Psoas muscle (tissue), 8 donors: ENCODE measurements around the gene TGFB2. TPM values are rescaled to one million over a fixed set of nuclear protein-coding genes. Genes with fewer than 3 reads are reported as not detected.

Experiments used
- ATAC-seq, 4 donors: fragments of 200-7000 bp; cut with Tn5 transposase; one replicate each; pipeline ENCODE4 v1.9.1; 2020; ENCODE audit warnings: moderate library complexity in 3 of 4, mild to moderate bottlenecking in 2 of 4
- DNase-seq, 2 donors: peaks; one replicate each; pipeline ENCODE4 v3.0.0-alpha.2; 2020
- H3K27ac ChIP-seq: fragments of 200-600 bp; one replicate; pipeline ENCODE4 v1.8.0; 2022
- H3K27me3 ChIP-seq, 3 donors: fragments of 200-600 bp in 1 of 3; one replicate each; pipeline versions ENCODE4 v1.6.1 to v1.8.0; 2013 to 2022; ENCODE audit warnings: low read length in 2 of 3, mild to moderate bottlenecking in 2 of 3, moderate library complexity in 1 of 3; ENCODE audit not compliant: insufficient read depth in 3 of 3
- H3K36me3 ChIP-seq, 2 donors: fragments of 200-600 bp in 1 of 2; one replicate each; pipeline versions ENCODE4 v1.6.1 to v1.8.0; 2013 to 2022; ENCODE audit warnings: low read depth in 1 of 2, mild to moderate bottlenecking in 1 of 2, moderate library complexity in 1 of 2; ENCODE audit not compliant: insufficient read depth in 1 of 2
- H3K4me1 ChIP-seq: fragments of 200-600 bp; one replicate; pipeline ENCODE4 v1.8.0; 2022
- H3K4me3 ChIP-seq: fragments of 200-600 bp; one replicate; pipeline ENCODE4 v1.8.0; 2022; ENCODE audit warnings: mild to moderate bottlenecking
- H3K9me3 ChIP-seq: fragments of 200-600 bp; one replicate; pipeline ENCODE4 v1.8.0; 2022
- CTCF ChIP-seq: fragments of 200-600 bp; IDR thresholded peaks from one replicate; pipeline ENCODE4 v1.8.0; 2022; ENCODE audit warnings: antibody characterized with exemption
- WGBS, 3 donors: extraction: QIAGEN DNeasy Blood & Tissue Kit; methylation state at CpG; one replicate each; pipeline versions ENCODE4 v1.1.6 to v1.1.7; 2013; 5-methylcytosine and 5-hydroxymethylcytosine counted together
- intact Hi-C, 2 donors: fragments of 100-400 bp; cut with DNase I; formaldehyde crosslinking; loops; one replicate each; pipeline versions ENCODE4 v1.11.0 to v1.14.2; 2022
- polyA plus RNA-seq, 3 donors: library from polyadenylated mRNA; stranded (reverse); fragments of 200-250 nt; gene quantifications; one replicate each; pipeline ENCODE4 v1.2.3, GENCODE V29; 2013
- total RNA-seq, 4 donors: library from RNA; stranded (reverse); fragmentation: NEBNext Ultra II Directional in 2 of 4; extraction: Animal tissue kit (Norgen Biotek cat#: 25700) in 2 of 4; gene quantifications; one replicate each; pipeline versions ENCODE4 v1.2.1 to v1.2.4, GENCODE V29; 2021 to 2023
- donor health status: healthy with polysubstance abuse.
- donor health status: DM: no; HTN: no; CAD: no; lungs with moderate emphysema.
- donor health status: Bipolar disorder and iron deficiency.
- donor health status: healthy.
- donor health status: DM: yes; HTN: yes; CAD: no.
- donor health status: DM: no; HTN: no; CAD: no.
- donor health status: DM: no; HTN: no; CAD: no.
- donor health status: DM: yes; HTN: yes; CAD: no.

TGFB2 gene
- total and polyA plus RNA-seq, 7 donors, result 0.43 to 35.4 (median 5.1) TPM

- WGBS, 3 donors, result 55 to 61% (median 56%) methylated on average over 8 of the region's 8 CpGs
- Histone ChIP-seq H3K27me3 (no peaks in the 10 kb centered on the region), H3K4me3 (no peak overlapping the region)
These were observed 40.7 kb upstream of the TGFB2 start for GRCh38 chr1:218304281-218305039.

GRCh38 chr1:218305472-218306064 lies 39.6 kb upstream of the TGFB2 start:
- intact Hi-C loops, result no loop called here
- DNase-seq, result no peak
- Histone ChIP-seq H3K9me3 (no peaks in the 10 kb centered on the region), H3K4me3 (no peak overlapping the region), H3K36me3 (peaks cover 3 to 61% of the 10 kb centered on the region in 2 donors), H3K27me3 (no peaks in the 10 kb centered on the region), H3K4me1 (no peaks in the 10 kb centered on the region), H3K27ac (no peak overlapping the region)
- TF ChIP-seq CTCF, result no peak
- no peak for ATAC-seq
- WGBS, 3 donors, result 91% methylated on average over 6 of the region's 6 CpGs

More at GRCh38 chr1:218304281-218305039, 40.7 kb upstream of the TGFB2 start:
- H3K4me1 ChIP-seq, result no peaks in the 10 kb centered on the region
- H3K36me3 ChIP-seq, result peaks cover 3 to 50% of the 10 kb centered on the region in 2 donors
- no peak overlapping the region for H3K27ac ChIP-seq
- no peak for TF ChIP-seq CTCF
- DNase-seq, result peak; percentile 28 to 69
- H3K9me3 ChIP-seq, result no peaks in the 10 kb centered on the region
- ATAC-seq, result peak in 3 of 4 donors; percentile 74 to 83 (median 75)
- intact Hi-C loops, result no loop called here

GRCh38 chr1:218312509-218312908 lies 32.6 kb upstream of the TGFB2 start:
- intact Hi-C loops, result loop anchor here in 1 of 2 donors (10.0 kb wide), 1 partner anchor 1262 kb away; no protein-coding TSS in a partner anchor
- Histone ChIP-seq H3K9me3 (no peaks in the 10 kb centered on the region), H3K27ac (no peak overlapping the region), H3K27me3 (no peaks in the 10 kb centered on the region), H3K4me1 (no peaks in the 10 kb centered on the region), H3K36me3 (peaks cover 0 to 37% of the 10 kb centered on the region in 2 donors), H3K4me3 (no peak overlapping the region)
- ATAC-seq, result no peak
- TF ChIP-seq CTCF, result no peak
- WGBS, 3 donors, result 92 to 93% (median 93%) methylated on average over 2 of the region's 2 CpGs
- DNase-seq, result no peak

- DNase-seq (no peak), ATAC-seq (no peak)
- Histone ChIP-seq H3K4me1 (no peaks in the 10 kb centered on the region), H3K36me3 (peaks cover 0 to 26% of the 10 kb centered on the region in 2 donors), H3K27ac (no peak overlapping the region), H3K27me3 (no peaks in the 10 kb centered on the region), H3K9me3 (no peaks in the 10 kb centered on the region), H3K4me3 (no peak overlapping the region)
- 88 to 93% (median 92%) methylated on average over 3 of the region's 3 CpGs for WGBS, 3 donors
- no peak for TF ChIP-seq CTCF
- intact Hi-C loops, result loop anchor here in 1 of 2 donors (10.0 kb wide), 1 partner anchor 1260 kb away; no protein-coding TSS in a partner anchor
These were observed 30.8 kb upstream of the TGFB2 start for GRCh38 chr1:218314316-218314715.
